Right lobe of liver (tissue), 6 donors: Measurements from ENCODE around the gene DNAJB6. TPM values are rescaled to one million over a fixed set of nuclear protein-coding genes. Genes with fewer than 3 reads are reported as not detected.

Source experiments
- ATAC-seq, 4 donors: fragments of 200-7000 bp; cut with Tn5 transposase; one replicate each; pipeline ENCODE4 v1.9.1; 2020; ENCODE audit warnings: mild to moderate bottlenecking in 4 of 4, moderate library complexity in 4 of 4
- DNase-seq, 3 donors: peaks; one replicate each; pipeline ENCODE4 v3.0.0-alpha.2; 2020
- H3K27ac ChIP-seq, 3 donors: fragments of 200-600 bp; one replicate each; pipeline ENCODE4 v1.8.0; 2022
- H3K27me3 ChIP-seq, 2 donors: fragments of 200-600 bp; one replicate each; pipeline ENCODE4 v1.8.0; 2022
- H3K36me3 ChIP-seq, 4 donors: fragments of 200-600 bp; sonication (generic) in 1 of 4; one replicate each; pipeline versions ENCODE4 v1.5.1 to v1.8.0; 2017 to 2022; ENCODE audit warnings: control low read depth in 1 of 4
- H3K4me1 ChIP-seq, 4 donors: fragments of 200-600 bp; sonication (generic) in 1 of 4; one replicate each; pipeline versions ENCODE4 v1.5.1 to v1.8.0; 2017 to 2022; ENCODE audit warnings: control low read depth in 1 of 4
- H3K4me3 ChIP-seq, 3 donors: fragments of 200-600 bp; one replicate each; pipeline ENCODE4 v1.8.0; 2022
- H3K9me3 ChIP-seq, 4 donors: fragments of 200-600 bp; sonication (generic) in 1 of 4; one replicate each; pipeline versions ENCODE4 v1.5.1 to v1.8.0; 2017 to 2022; ENCODE audit warnings: control low read depth in 1 of 4
- POLR2A ChIP-seq: fragments of 450-650 bp; IDR thresholded peaks from one replicate; pipeline ENCODE4 v1.6.1; 2017; ENCODE audit warnings: antibody characterized with exemption, mild to moderate bottlenecking
- WGBS: methylation state at CpG from one replicate; pipeline ENCODE4 v1.1.6; 2018; ENCODE audit warnings: low coverage, low lambda C conversion rate; ENCODE audit not compliant: insufficient coverage; ENCODE audit errors: missing lambda C conversion rate; 5-methylcytosine and 5-hydroxymethylcytosine counted together
- intact Hi-C, 2 donors: fragments of 100-400 bp; cut with DNase I; formaldehyde crosslinking; loops; one replicate each; pipeline versions ENCODE4 v1.11.2 to v1.14.1; 2022
- total RNA-seq, 6 experiments: library from RNA; depleted of rRNA in 2 of 6; stranded (reverse); fragments of >200 nt in 2 of 6; fragmentation: NEBNext Ultra II Directional in 3 of 6; extraction: Animal tissue kit (Norgen Biotek cat#: 25700) in 3 of 6; gene quantifications; one replicate each; pipeline versions ENCODE4 v1.1.0 to v1.2.4, GENCODE V29; 2016 to 2023
- TF ChIP-seq, protein P1 (sequence below), 4 donors: fragments of 200-600 bp in 3 of 4; fragments of 450-650 bp in 1 of 4; IDR thresholded peaks; one replicate each; pipeline versions ENCODE4 v1.5.1 to v1.8.0; 2016 to 2022; ENCODE audit warnings: antibody characterized with exemption in 4 of 4, mild to moderate bottlenecking in 2 of 4
- donor health status: DM: no; HTN: yes; CAD: no.
- donor health status: DM: no; HTN: no; CAD: no.
- donor health status: DM: no; HTN: no; CAD: no.
- donor health status: DM: no; HTN: yes; CAD: no.
- donor health status: DM: no; HTN: yes; CAD: no.

DNAJB6 gene
- total RNA-seq, 6 experiments from 2014 or later, result 24.5 to 38.0 (median 35.2) TPM

DNA sequence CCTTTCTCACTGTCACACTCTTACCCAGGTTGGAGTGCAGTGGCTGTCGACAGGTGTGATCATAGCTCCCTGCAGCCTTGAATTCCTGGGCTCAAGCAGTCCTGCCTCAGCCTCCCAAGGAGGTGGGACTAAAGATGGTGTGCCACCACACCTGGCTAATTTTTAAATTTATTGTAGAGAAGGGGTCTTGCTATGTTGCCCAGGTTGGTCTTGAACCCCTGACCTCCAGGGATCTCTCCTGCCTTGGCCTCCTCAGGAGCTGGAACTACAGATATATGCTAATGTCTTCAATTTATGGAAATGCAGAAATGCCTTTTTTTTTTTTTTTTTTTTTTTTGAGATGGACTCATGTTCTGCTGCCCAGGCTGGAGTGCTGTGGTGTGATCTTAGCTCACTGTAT, 42.7 kb downstream of the DNAJB6 start:
- no peak for TF ChIP-seq POLR2A
- TF ChIP-seq, protein P1, sequence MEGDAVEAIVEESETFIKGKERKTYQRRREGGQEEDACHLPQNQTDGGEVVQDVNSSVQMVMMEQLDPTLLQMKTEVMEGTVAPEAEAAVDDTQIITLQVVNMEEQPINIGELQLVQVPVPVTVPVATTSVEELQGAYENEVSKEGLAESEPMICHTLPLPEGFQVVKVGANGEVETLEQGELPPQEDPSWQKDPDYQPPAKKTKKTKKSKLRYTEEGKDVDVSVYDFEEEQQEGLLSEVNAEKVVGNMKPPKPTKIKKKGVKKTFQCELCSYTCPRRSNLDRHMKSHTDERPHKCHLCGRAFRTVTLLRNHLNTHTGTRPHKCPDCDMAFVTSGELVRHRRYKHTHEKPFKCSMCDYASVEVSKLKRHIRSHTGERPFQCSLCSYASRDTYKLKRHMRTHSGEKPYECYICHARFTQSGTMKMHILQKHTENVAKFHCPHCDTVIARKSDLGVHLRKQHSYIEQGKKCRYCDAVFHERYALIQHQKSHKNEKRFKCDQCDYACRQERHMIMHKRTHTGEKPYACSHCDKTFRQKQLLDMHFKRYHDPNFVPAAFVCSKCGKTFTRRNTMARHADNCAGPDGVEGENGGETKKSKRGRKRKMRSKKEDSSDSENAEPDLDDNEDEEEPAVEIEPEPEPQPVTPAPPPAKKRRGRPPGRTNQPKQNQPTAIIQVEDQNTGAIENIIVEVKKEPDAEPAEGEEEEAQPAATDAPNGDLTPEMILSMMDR (IDR thresholded peaks at IDR 0.05), result no peak
- no peak for DNase-seq
- no peak overlapping the region for H3K27ac ChIP-seq
- intact Hi-C loops, result no loop called here
- ATAC-seq, result no peak
- peaks cover 0 to 20% (median 4%) of the 10 kb centered on the region in 4 donors for H3K36me3 ChIP-seq
- H3K9me3 ChIP-seq, result no peaks in the 10 kb centered on the region
- WGBS, result no CpG with 5 or more reads among the region's 1 CpG
- H3K4me3 ChIP-seq, result no peak overlapping the region
- no peaks in the 10 kb centered on the region for H3K4me1 ChIP-seq
- H3K27me3 ChIP-seq, result no peaks in the 10 kb centered on the region

DNA sequence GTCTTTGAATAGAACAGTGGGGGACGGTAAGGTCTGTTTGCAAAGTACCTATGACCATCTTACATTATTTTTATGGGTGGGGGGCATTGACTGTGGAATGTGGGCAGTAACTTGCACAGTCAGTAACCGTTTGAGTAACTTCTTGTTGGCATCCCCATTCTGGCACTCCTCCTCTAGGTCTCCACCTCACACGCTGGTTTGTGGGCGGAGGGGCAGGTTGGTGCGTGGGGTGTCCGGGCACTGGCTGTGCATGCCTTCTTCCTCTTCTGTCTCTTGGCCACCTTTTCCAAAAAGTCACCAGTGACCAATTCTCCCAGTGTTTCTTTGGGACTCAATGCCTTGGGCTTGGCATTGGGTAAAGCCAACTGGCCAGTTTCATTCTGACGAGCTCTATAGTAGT, 43.6 kb downstream of the DNAJB6 start:
- 78% methylated on average over 6 of the region's 7 CpGs for WGBS
- intact Hi-C loops, result no loop called here
- no peak for ATAC-seq
- H3K36me3 ChIP-seq, result peaks cover 0 to 29% (median 4%) of the 10 kb centered on the region in 4 donors
- H3K4me3 ChIP-seq, result no peak overlapping the region
- H3K9me3 ChIP-seq, result no peaks in the 10 kb centered on the region
- no peaks in the 10 kb centered on the region for H3K4me1 ChIP-seq
- no peak overlapping the region for H3K27ac ChIP-seq
- DNase-seq, result no peak
- H3K27me3 ChIP-seq, result no peaks in the 10 kb centered on the region
- no peak for TF ChIP-seq POLR2A
- TF ChIP-seq, protein P1 (IDR thresholded peaks at IDR 0.05), result no peak

DNA sequence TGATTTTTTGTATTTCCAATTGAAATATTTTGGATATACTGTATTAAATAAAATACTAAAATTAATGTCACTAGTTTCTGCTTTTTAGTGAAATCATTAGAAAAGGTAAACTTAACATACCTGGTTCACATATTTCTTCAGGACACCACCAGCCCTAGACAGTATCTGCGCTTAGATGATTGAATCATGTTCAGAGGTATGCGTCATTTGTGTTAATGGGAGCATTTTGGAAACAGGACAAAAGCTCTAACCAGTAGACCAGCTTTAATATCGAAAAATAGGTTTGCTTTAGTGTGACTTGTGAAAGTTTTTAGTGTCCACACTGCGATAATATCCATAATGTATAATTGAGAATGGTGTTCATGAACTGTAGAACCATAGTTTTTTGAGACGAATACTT, 47.1 kb downstream of the DNAJB6 start:
- intact Hi-C loops, result no loop called here
- DNase-seq (no peak), ATAC-seq (no peak)
- TF ChIP-seq, protein P1 (IDR thresholded peaks at IDR 0.05), result no peak
- TF ChIP-seq POLR2A, result no peak
- no peak overlapping the region for H3K27ac ChIP-seq
- H3K27me3 ChIP-seq, result no peaks in the 10 kb centered on the region
- no peak overlapping the region for H3K4me3 ChIP-seq
- H3K9me3 ChIP-seq, result no peaks in the 10 kb centered on the region
- H3K36me3 ChIP-seq, result peaks cover 0 to 36% (median 4%) of the 10 kb centered on the region in 4 donors
- no peaks in the 10 kb centered on the region for H3K4me1 ChIP-seq
- 99% methylated on average over 5 of the region's 5 CpGs for WGBS

DNA sequence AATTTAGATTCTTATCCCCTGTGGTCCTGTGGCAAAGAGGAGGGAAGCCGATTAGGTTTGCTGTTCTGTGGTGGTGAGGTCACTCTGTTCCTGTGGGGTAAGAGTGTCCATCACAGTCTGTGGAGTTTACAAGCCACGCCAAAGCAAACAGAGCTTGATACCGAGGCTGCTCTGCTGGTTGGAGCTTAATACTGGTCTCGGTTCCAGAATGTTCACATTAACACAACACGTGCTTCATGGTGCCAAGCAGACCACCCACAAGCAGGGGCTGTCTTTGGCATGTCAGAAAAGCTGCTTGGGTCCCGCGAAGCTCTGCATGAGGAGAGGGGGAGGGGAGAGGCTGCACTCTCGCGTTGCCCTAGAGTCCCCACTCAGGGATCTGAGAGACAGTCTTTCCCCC, 47.5 kb downstream of the DNAJB6 start:
- TF ChIP-seq POLR2A, result no peak
- TF ChIP-seq, protein P1 (IDR thresholded peaks at IDR 0.05), result no peak
- no peak overlapping the region for H3K27ac ChIP-seq
- 70% methylated on average over 6 of the region's 9 CpGs for WGBS
- H3K4me1 ChIP-seq, result no peaks in the 10 kb centered on the region
- ATAC-seq, result peak; percentile 41 to 62 (median 53)
- intact Hi-C loops, result no loop called here
- no peaks in the 10 kb centered on the region for H3K27me3 ChIP-seq
- H3K36me3 ChIP-seq, result peaks cover 0 to 37% (median 4%) of the 10 kb centered on the region in 4 donors
- H3K9me3 ChIP-seq, result no peaks in the 10 kb centered on the region
- no peak for DNase-seq
- H3K4me3 ChIP-seq, result no peak overlapping the region
